GM12875 (cell line): ENCODE results near the gene DNAJC15.

Experiments
- H3K4me3 ChIP-seq: one replicate; pipeline ENCODE4 v1.5.1; 2011; ENCODE audit warnings: low read depth, low read length, control low read depth
- TF ChIP-seq, protein P1 (sequence below): IDR thresholded peaks from 2 replicates; pipeline ENCODE4 v1.5.1; 2011; ENCODE audit warnings: low read depth, mild to moderate bottlenecking, control low read depth, inconsistent platforms, low read length, moderate library complexity, borderline replicate concordance; ENCODE audit not compliant: insufficient read depth

The DNAJC15 gene

DNA sequence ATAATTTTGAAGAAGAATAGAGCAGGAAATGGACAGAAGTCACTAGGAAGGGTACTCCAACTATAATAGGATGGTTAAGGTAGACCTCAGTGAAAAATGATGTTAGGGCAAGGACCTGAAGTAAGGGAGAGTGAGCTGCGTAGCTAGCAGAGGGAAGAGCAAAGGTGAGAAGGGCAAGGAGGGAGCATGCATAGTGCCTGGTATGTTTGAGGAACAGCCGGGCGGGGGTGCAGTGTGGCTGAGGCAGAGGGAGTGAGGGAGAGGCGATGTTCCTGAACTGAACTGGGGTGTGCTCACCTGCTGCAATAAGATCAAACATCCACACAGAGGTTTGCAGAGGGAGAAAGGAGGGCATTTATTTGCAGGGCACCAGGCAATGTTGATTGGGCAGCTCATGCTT, 110.4 kb downstream of the DNAJC15 start:
- TF ChIP-seq, protein P1, sequence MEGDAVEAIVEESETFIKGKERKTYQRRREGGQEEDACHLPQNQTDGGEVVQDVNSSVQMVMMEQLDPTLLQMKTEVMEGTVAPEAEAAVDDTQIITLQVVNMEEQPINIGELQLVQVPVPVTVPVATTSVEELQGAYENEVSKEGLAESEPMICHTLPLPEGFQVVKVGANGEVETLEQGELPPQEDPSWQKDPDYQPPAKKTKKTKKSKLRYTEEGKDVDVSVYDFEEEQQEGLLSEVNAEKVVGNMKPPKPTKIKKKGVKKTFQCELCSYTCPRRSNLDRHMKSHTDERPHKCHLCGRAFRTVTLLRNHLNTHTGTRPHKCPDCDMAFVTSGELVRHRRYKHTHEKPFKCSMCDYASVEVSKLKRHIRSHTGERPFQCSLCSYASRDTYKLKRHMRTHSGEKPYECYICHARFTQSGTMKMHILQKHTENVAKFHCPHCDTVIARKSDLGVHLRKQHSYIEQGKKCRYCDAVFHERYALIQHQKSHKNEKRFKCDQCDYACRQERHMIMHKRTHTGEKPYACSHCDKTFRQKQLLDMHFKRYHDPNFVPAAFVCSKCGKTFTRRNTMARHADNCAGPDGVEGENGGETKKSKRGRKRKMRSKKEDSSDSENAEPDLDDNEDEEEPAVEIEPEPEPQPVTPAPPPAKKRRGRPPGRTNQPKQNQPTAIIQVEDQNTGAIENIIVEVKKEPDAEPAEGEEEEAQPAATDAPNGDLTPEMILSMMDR, result no peak
- no peak overlapping the region for H3K4me3 ChIP-seq

DNA sequence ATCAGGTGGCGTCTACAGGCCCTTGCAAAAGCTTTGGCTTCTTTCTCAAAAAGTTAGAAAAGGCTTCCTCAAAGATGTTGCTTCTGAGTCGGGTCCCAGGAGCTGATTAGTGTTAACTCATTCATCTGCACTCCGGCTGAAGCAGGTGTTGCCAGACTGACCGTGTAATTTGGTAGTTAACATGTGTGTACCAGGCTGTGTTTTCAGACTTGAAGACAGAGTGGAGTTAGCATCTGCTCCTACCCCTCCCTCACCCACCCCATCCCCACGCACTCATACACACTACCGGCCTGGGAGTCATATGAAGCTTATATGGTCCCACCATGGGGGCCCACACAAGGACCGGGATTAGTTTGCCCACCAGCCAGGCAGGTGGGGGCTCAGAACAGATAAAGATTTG, 111.5 kb downstream of the DNAJC15 start:
- H3K4me3 ChIP-seq, result no peak overlapping the region
- TF ChIP-seq, protein P1, result no peak

DNA sequence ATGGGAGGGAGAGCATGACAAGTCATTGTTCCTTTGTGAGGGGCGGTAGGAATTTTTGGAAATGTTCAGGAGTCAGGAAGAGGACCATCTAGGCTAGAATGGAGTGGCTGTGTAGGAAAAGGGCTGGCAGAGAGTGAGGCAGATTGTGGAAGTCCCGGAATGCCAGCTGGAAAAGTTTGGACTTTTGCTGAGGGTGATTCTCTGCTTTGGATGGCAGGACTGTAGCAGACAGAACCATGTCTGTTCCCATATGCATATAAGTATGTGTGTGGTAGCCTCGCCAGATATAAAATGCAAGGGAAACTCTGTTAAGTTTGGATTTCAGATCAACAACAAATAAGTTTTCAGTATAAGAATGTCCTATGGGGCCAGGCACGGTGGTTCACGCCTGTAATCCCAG, 112.1 kb downstream of the DNAJC15 start:
- TF ChIP-seq, protein P1, result no peak
- H3K4me3 ChIP-seq, result no peak overlapping the region

DNA sequence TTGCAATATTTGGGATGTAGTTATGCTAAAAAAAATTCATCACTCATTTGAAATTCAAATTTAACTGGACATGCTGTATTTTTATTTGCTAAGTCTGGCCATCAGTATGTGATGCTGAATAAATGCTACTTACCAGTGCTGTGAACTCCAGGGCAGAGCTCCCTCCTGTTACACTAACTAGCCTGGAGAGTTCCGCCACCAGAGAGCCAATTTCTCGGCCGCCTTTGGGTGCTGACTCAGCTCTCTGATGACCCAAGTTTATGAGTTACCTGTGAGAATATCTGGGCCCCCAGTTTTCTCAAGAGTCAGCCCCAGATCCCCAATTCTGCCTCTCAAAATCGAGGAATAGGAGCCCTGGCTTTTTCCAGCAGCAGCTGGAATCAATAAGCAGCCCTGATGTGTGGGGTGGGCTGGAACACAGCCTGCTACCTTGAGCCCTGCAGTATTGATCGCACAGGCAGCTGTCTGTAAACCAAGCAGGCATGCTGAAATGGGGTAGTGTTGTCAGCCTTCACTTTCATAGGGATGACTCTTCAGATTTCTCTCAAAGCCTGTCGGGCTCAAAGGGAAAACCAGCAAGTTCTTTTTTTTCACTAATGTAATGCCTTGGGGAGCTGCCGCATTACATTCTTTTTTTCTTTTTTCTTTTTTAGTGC, 113.7 kb downstream of the DNAJC15 start:
- H3K4me3 ChIP-seq, result no peak overlapping the region
- TF ChIP-seq, protein P1, result no peak

DNA sequence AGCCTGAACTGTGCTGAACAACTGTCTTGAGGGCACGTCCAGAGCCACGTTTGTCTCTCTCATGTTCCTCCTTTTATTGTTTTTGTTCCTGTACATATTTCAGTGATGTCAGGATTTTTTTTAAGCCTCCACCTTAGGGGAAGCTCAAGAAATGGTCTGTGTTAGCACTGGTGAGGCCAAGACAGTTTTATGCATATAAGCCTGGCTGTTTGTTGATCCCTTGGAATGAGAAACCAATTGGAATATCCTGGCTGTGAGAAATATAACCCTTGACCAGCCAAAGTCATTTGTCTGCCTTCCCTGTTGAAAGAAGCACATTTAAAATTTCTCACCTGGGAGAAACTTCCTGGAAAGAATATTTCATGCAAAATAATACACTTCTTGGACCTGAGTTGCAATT, 115.8 kb downstream of the DNAJC15 start:
- no peak overlapping the region for H3K4me3 ChIP-seq
- TF ChIP-seq, protein P1, result no peak

DNA sequence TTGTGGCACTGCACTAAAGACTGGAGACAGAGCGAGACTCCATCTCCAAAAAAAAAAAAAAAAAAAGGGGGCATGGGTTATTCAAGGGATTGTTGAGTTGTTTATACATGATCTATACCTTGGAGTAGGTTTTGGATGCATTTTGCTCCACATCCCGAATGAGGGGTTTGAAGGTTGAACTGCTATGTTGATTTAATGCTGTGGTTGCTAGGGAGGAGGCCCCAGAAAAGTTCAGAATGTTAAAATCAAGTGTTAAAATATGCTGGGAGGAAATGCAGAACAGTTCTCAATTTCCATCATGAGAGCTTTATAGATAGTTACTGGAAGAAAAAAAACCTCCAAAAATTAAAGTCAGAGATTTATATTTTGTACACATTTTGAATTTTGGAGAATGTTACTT, 116.5 kb downstream of the DNAJC15 start:
- no peak overlapping the region for H3K4me3 ChIP-seq
- TF ChIP-seq, protein P1, result no peak

DNA sequence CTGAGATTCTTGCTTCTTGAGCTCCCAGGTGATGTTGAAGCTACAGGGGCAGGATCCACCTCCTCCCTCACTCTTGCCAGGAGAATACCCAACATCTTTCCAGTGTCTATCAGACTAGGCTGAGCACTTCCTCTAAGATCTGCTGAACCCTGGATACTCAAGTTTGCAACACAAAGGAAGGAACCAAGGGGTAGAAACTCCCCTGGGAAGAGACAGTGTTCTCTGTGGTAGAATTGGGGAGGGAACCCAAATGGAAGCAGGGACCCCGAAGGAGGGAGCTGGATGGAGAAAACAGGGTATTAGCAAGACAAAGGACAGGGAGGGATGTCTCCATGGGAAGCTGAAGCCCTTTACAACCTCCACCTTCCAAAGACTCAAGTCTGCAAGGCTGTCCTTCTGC, 117.6 kb downstream of the DNAJC15 start:
- TF ChIP-seq, protein P1, result no peak
- no peak overlapping the region for H3K4me3 ChIP-seq
